H1 (cell line): Measurements from ENCODE around the gene PQBP1. TPM values are rescaled to one million over a fixed set of nuclear protein-coding genes. Genes with fewer than 3 reads are reported as not detected.

Experiments used
- BACH1 ChIP-seq: IDR thresholded peaks from 2 replicates; pipeline ENCODE4 v1.6.1; 2012; ENCODE audit warnings: low read length, improper control_type of control experiment
- CBX8 ChIP-seq: fragments of 300-800, 300-1000 bp; sonication (generic); IDR thresholded peaks from 2 replicates; pipeline ENCODE4 v1.7.1; 2016; ENCODE audit warnings: low read depth, low read length, borderline replicate concordance
- EP300 ChIP-seq, 2 experiments: IDR thresholded peaks; 1 replicate in 1 of 2; 2 replicates in 1 of 2; pipeline ENCODE4 v1.6.1; 2011 to 2012; ENCODE audit warnings: low read depth in 2 of 2, low read length in 2 of 2, mild to moderate bottlenecking in 2 of 2, borderline replicate concordance in 1 of 2, inconsistent platforms in 1 of 2, moderate library complexity in 1 of 2
- EZH2 ChIP-seq: fragments of 200-600 bp; sonication (generic); IDR thresholded peaks from 2 replicates; pipeline ENCODE4 v1.7.1; 2012; ENCODE audit warnings: low read depth, mild to moderate bottlenecking, moderate library complexity, low read length, inconsistent platforms; ENCODE audit not compliant: severe bottlenecking
- HDAC6 ChIP-seq: IDR thresholded peaks from one replicate; pipeline ENCODE4 v1.7.1; 2012; ENCODE audit warnings: low read depth, mild to moderate bottlenecking, inconsistent platforms, low read length, moderate library complexity
- RAD21 ChIP-seq, 2 experiments: IDR thresholded peaks in 1 of 2; conservative IDR thresholded peaks in 1 of 2; 2 replicates each; pipeline ENCODE4 v1.6.1; 2011; ENCODE audit warnings: low read depth in 2 of 2, low read length in 2 of 2, improper control_type of control experiment in 1 of 2, inconsistent platforms in 1 of 2, mild to moderate bottlenecking in 1 of 2, moderate library complexity in 1 of 2
- SIRT6 ChIP-seq: IDR thresholded peaks from one replicate; pipeline ENCODE4 v1.7.1; 2012; ENCODE audit warnings: low read length, inconsistent platforms
- SP2 ChIP-seq: IDR thresholded peaks from 2 replicates; pipeline ENCODE4 v1.6.1; 2012; ENCODE audit warnings: mild to moderate bottlenecking, low read length, inconsistent platforms
- SRF ChIP-seq: IDR thresholded peaks from 2 replicates; pipeline ENCODE4 v1.6.1; 2011; ENCODE audit warnings: mild to moderate bottlenecking, low read depth, low read length, moderate library complexity
- TAF7 ChIP-seq: optimal IDR thresholded peaks from 2 replicates; pipeline ENCODE3; 2011; ENCODE audit warnings: low read depth, mild to moderate bottlenecking, inconsistent platforms, low read length, moderate library complexity, borderline replicate concordance
- TBP ChIP-seq: IDR thresholded peaks from 2 replicates; pipeline ENCODE4 v1.6.1; 2011; ENCODE audit warnings: low read depth, low read length, improper control_type of control experiment
- TCF12 ChIP-seq: IDR thresholded peaks from 2 replicates; pipeline ENCODE4 v1.6.1; 2011; ENCODE audit warnings: low read depth, mild to moderate bottlenecking, low read length
- polyA plus RNA-seq, 7 experiments: library from polyadenylated mRNA; depleted of rRNA in 3 of 7; stranded (reverse) in 5 of 7; unstranded in 2 of 7; fragments of >200 nt in 5 of 7; fragments of 200-250 nt in 2 of 7; gene quantifications; 1 replicate in 5 of 7; 2 replicates in 1 of 7; 4 replicates in 1 of 7; pipeline versions ENCODE4 v1.2.1 to v1.2.3, GENCODE V29; 2011 to 2013; ENCODE audit warnings: missing spikeins in 2 of 7, mixed read lengths in 2 of 7
- total RNA-seq: library from RNA; stranded (reverse); fragmentation: NEBNext Ultra II Directional; extraction: Animal tissue kit (Norgen Biotek cat#: 25700); gene quantifications from 2 replicates; pipeline ENCODE4 v1.2.1, GENCODE V29; 2021
- TF ChIP-seq, protein P1 (sequence below): IDR thresholded peaks from 2 replicates; pipeline ENCODE4 v1.6.1; 2011; ENCODE audit warnings: low read length, improper control_type of control experiment

Gene PQBP1
- total and polyA plus RNA-seq, 2 of the 8 experiments (the other 6 are each of a cell fraction or from before 2014, with no cell fraction given): 91.7 to 95.9 TPM

GRCh38 chrX:48897625-48898306 is at the start of gene PQBP1, which contains the start of gene TIMM17B (continued):
- TF ChIP-seq SP2: no peak
- no peak for TF ChIP-seq SRF
- no peak for TF ChIP-seq CBX8
- TF ChIP-seq TBP: peak; percentile 69
- TF ChIP-seq RAD21 (IDR thresholded peaks at IDR 0.05 in 1 of 2, conservative IDR thresholded peaks at IDR 0.05 in 1 of 2; ENCODE audit: low read depth in 2 of 2, low read length in 2 of 2): no peak
- no peak for TF ChIP-seq EZH2
- TF ChIP-seq TCF12: 0 out of 2 replicates have a peak, but pooled peaks have one; percentile 23
- TF ChIP-seq BACH1: no peak
- TF ChIP-seq SIRT6: no peak
- peak; percentile 11 for TF ChIP-seq TAF7
- no peak for TF ChIP-seq HDAC6
- peak in 1 of 2 experiments; percentile 98; a peak in 2 of 3 replicates for TF ChIP-seq EP300 (IDR thresholded peaks at IDR 0.05; ENCODE audit: borderline replicate concordance in 1 of 2, low read depth in 2 of 2, low read length in 2 of 2)
- TF ChIP-seq, protein P1, sequence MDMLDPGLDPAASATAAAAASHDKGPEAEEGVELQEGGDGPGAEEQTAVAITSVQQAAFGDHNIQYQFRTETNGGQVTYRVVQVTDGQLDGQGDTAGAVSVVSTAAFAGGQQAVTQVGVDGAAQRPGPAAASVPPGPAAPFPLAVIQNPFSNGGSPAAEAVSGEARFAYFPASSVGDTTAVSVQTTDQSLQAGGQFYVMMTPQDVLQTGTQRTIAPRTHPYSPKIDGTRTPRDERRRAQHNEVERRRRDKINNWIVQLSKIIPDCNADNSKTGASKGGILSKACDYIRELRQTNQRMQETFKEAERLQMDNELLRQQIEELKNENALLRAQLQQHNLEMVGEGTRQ: no peak
